HEK293 (cell line): Measurements from ENCODE around the gene NEMP1.
A peak's percentile ranks its signal among the peaks of the same experiment; 100 is the strongest.

ENCODE experiments used
- CTCF ChIP-seq: fragments of 450-650 bp; formaldehyde crosslinking; IDR thresholded peaks from 2 replicates; pipeline ENCODE4 v1.5.1; 2016; ENCODE audit warnings: missing biosample characterization, missing genetic modification characterization
- PRDM1 ChIP-seq: fragments of 450-650 bp; formaldehyde crosslinking; IDR thresholded peaks from 2 replicates; pipeline ENCODE4; 2016; ENCODE audit warnings: missing biosample characterization, missing genetic modification characterization
- TCF7L2 ChIP-seq: IDR thresholded peaks from 2 replicates; pipeline ENCODE4 v1.6.1; 2011; ENCODE audit warnings: low read depth, mild to moderate bottlenecking, inconsistent platforms, low read length, moderate library complexity, borderline replicate concordance
- ZBTB10 ChIP-seq: fragments of 450-650 bp; formaldehyde crosslinking; IDR thresholded peaks from 2 replicates; pipeline ENCODE4 v1.5.1; 2016; ENCODE audit warnings: missing biosample characterization, missing genetic modification characterization
- ZEB2 ChIP-seq: fragments of 450-650 bp; formaldehyde crosslinking; IDR thresholded peaks from 2 replicates; pipeline ENCODE4 v1.5.1; 2016; ENCODE audit warnings: missing biosample characterization, missing genetic modification characterization
- ZNF274 ChIP-seq, 2 experiments: fragments of 200-500 bp in 1 of 2; fragments of 450-650 bp in 1 of 2; sonication (Bioruptor generic) in 1 of 2; formaldehyde crosslinking in 1 of 2; IDR thresholded peaks; 2 replicates each; pipeline versions ENCODE4 v1.5.1 to v1.6.1; 2014 to 2016; ENCODE audit warnings: borderline replicate concordance in 1 of 2, inconsistent platforms in 1 of 2, low read length in 1 of 2, missing biosample characterization in 1 of 2, missing genetic modification characterization in 1 of 2
- ZNF513 ChIP-seq: fragments of 450-650 bp; IDR thresholded peaks from 2 replicates; pipeline ENCODE4 v1.5.1; 2018; ENCODE audit warnings: missing biosample characterization, missing genetic modification characterization
- ZNF830 ChIP-seq: fragments of 450-650 bp; IDR thresholded peaks from 2 replicates; pipeline ENCODE4 v1.5.0; 2018; ENCODE audit warnings: missing biosample characterization, missing genetic modification characterization, low read depth, mild to moderate bottlenecking, moderate library complexity
- ZSCAN16 ChIP-seq: fragments of 450-650 bp; formaldehyde crosslinking; IDR thresholded peaks from 2 replicates; pipeline ENCODE4 v1.5.1; 2016; ENCODE audit warnings: missing biosample characterization, missing genetic modification characterization
- ZSCAN5A ChIP-seq: fragments of 450-650 bp; formaldehyde crosslinking; IDR thresholded peaks from 2 replicates; pipeline ENCODE4 v1.5.1; 2016; ENCODE audit warnings: missing biosample characterization, missing genetic modification characterization

- no peak for TF ChIP-seq ZBTB10 (tag by site-specific recombination)
- TF ChIP-seq TCF7L2: no peak
- TF ChIP-seq ZNF513 (tag by site-specific recombination): no peak
- TF ChIP-seq ZSCAN16 (tag by site-specific recombination): no peak
- TF ChIP-seq ZEB2: no peak
- no peak for TF ChIP-seq ZSCAN5A (tag by site-specific recombination)
- no peak for TF ChIP-seq PRDM1 (tag by site-specific recombination)
- TF ChIP-seq ZNF274 (IDR thresholded peaks at IDR 0.05; ENCODE audit: low read length): no peak
- no peak for TF ChIP-seq ZNF274 (tag by site-specific recombination; IDR thresholded peaks at IDR 0.05; ENCODE audit: borderline replicate concordance)
- peak; percentile 69 for TF ChIP-seq CTCF
- TF ChIP-seq ZNF830: no peak
These were observed 9.1 kb downstream of the NEMP1 start for GRCh38 chr12:57069523-57069922.
